GM21526 (cell line): ENCODE results near the gene B4GALT5.
"Not testable (repeated sequence)": the region's sequence is repeated elsewhere in the genome, so short reads cannot be mapped to it uniquely, and the experiment has no call there.

Source experiments
- ATAC-seq: cut with Tn5 transposase; IDR thresholded peaks from one replicate; pipeline ENCODE4 v1.9.1; 2021; ENCODE audit warnings: moderate library complexity; ENCODE audit not compliant: unreplicated experiment, low FRiP score

B4GALT5 gene

GRCh38 chr20:49612127-49612738 is 101.4 kb downstream of the B4GALT5 start:
- no peak for ATAC-seq

- not testable (repeated sequence) for ATAC-seq
These were observed 102.0 kb downstream of the B4GALT5 start for GRCh38 chr20:49611539-49612126.

DNA sequence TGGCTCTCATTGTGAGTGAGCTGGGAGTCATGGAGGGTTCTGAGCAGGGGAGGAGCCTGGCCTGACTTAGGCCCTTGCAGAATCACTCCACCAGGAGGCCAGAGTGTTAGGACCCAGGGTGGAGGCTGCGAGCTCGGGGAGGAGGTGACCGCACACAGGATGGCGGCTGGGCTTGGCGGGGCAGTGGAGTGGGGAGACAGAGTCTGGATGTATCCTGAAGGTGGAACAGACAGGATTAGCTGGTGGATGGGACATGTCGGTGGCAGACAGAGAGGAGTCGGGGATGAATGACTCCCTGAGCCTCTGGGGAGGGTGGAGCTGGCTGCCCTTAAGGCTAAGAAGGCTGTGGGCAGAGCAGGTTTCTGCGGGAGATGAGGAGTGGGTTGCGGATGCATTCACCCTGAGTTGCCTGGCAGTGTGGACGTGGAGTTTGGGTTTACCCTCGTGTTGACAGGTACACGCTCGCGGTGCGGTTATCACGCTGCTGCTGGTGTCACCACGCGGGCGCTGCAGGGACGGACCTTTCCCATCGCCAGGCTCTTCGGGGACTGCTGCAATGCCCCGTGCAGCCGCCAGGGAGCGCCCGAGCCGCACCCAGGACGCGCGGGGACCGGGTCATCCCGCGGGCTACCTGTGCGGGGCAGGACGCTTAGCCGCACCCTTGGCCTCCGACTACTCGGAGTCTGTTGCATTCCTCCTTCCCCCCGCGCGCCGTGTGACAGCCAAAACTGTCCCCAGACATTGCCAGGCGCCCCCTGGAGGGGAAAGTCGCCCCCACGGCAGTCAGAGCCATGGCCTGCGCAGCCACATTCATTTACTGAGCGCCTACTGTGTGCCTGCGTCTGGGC is 102.8 kb downstream of the B4GALT5 start:
- ATAC-seq: peak; percentile 67

GRCh38 chr20:49608752-49609670 is 104.7 kb downstream of the B4GALT5 start:
- no peak for ATAC-seq

DNA sequence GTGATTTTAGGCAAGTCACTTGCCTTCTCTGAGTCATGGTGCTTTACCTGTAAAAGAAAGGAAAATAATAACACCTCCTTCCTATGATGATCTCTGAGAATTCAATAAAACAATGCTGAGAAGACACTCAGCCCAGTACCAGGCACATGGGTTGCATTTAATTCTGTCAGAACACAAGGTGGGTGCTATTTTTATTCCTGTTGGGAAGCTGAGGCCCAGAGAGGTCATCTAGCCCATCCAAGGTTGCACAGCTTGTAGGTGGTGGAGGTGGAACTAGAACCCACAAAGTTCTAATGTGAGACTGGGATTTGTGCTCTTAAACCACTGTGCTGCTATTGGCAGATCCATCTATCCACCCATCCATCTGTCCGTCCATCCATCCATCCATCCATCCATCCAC is 106.1 kb downstream of the B4GALT5 start:
- no peak for ATAC-seq

GRCh38 chr20:49603209-49603627 is 110.5 kb downstream of the B4GALT5 start:
- no peak for ATAC-seq

DNA sequence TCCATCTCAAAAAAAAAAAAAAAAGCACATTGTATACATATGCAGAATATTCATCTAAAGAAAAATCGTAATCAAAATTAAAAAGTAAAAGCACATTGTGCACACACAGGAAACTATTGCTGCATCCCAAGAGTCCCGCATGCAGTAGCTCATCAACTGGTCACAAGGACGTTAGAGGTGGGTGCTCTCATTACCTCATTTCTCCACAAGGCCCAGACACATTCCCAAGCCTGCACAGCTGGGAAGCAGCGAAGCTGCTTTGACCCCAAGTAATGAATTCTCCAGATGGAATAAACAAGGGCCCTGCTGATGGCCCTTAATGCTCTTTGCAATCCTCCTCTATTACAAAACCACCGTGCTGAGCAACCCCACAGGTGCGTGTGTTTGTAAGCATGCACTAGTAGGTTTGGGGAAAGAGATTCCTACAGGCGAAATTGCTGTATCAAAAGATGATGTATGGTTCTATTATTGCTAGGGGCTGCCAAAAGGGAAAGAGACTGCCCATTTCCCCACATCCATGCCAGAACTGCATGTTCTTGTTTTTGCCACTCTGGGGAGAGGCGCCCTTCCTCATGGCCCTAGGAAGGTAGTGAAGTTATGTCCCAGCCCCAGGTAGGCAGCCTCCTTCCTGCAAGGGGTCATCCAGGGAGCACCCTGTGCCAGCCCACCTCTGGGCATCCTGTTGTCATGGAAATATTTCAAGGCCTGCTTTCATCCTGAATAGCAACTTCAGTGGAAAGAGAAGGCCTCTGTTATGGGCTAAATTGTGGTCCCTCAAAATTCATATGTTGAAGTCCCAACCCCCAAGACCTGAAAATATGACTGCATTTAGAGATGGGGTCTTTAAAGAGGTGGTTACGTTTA is 111.1 kb downstream of the B4GALT5 start:
- no peak for ATAC-seq

GRCh38 chr20:49601153-49601924 is 112.3 kb downstream of the B4GALT5 start:
- no peak for ATAC-seq

- no peak for ATAC-seq
These were observed 113.9 kb downstream of the B4GALT5 start for GRCh38 chr20:49599746-49600113.

DNA sequence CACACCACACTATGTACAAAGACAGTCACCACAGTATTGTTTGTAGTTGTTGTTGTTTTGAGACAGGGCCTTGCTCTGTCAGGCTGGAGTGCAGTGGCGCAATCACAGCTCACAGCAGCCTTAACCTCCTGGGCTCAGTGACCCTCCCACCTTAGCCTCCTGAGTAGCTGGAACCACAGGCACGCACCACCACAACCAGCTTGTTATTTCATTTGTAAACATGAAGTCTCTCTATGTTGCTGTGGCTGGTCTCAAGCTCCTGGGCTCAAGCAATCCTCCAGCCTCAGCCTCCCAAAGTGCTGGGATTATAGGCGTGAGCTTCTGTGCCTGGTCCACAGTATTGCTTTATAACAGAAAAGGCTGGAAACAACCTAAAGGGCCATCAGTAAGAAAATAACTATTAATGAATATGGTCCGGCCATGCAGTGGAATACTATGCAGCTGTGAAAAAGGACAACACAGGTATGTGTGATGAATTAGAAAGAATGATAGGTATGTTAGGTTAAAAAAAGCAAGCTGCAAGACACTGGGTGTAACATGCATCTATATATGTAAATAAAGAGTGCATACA is 115.8 kb downstream of the B4GALT5 start:
- ATAC-seq: no peak

GRCh38 chr20:49595811-49596561 is 117.7 kb downstream of the B4GALT5 start:
- ATAC-seq: no peak

GRCh38 chr20:49595346-49595745 is 118.3 kb downstream of the B4GALT5 start:
- no peak for ATAC-seq

GRCh38 chr20:49594931-49595315 is 118.8 kb downstream of the B4GALT5 start:
- no peak for ATAC-seq

DNA sequence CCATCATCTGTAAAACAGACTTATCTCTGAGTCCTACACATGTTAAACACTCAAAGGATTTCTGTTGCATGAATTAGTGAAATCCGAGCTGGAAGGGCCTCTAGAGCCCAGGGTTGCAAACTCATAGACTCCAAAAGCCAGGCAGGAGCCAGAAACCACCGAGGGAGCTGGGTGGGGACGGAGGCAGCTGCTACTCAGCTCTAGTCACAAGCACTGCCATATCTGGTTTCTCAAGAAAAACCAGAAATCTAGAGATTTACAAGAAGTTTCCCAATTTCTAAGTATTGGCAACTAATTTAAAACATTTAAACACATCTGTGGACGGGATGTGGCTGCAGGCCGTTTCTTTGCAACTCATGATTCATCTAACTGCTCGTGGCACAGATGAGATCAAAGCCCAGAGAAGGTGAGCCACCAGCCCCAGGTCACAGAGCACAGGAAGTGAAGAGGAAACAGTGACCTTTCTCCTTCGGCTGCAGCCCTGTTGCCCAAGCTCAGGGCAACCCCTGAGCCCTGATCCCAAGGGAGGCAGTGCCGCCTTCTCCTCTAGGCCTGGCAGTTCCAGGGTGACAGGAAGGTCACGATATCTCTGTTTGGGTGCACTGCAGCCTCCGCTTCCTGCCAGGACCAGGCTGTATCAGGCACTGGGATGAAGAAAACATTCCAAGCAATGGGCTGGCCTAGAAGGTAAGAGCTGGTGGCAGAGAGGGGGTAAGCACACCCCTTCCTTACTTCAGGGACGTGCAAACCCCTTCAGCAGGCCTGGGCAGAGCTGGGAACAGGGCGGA is 119.3 kb downstream of the B4GALT5 start:
- ATAC-seq: no peak

- ATAC-seq: no peak
These were observed 120.1 kb downstream of the B4GALT5 start for GRCh38 chr20:49593466-49594142.

- no peak for ATAC-seq
These were observed 121.6 kb downstream of the B4GALT5 start for GRCh38 chr20:49592120-49592519.
